H7 (cell line): ENCODE results near the gene PARP4. TPM values are rescaled to one million over a fixed set of nuclear protein-coding genes. Genes with fewer than 3 reads are reported as not detected.
"Not testable (repeated sequence)": the region's sequence is repeated elsewhere in the genome, so short reads cannot be mapped to it uniquely, and the experiment has no call there.

Experiments used
- DNase-seq: peaks from one replicate; pipeline ENCODE4 v3.0.0; 2012
- H3K27me3 ChIP-seq: 2 replicates; pipeline ENCODE4 v1.6.0; 2011; ENCODE audit warnings: mild to moderate bottlenecking, low read length; ENCODE audit not compliant: control insufficient read depth, insufficient read depth
- H3K36me3 ChIP-seq: replicated peaks from 2 replicates; pipeline ENCODE4 v1.5.1; 2011; ENCODE audit warnings: low read length; ENCODE audit not compliant: control insufficient read depth, insufficient read depth
- H3K4me3 ChIP-seq: 2 replicates; pipeline ENCODE4 v1.5.1; 2011; ENCODE audit warnings: low read depth, mild to moderate bottlenecking, control low read depth, low read length, moderate library complexity; ENCODE audit not compliant: insufficient read depth
- total RNA-seq: library from RNA; depleted of rRNA; stranded (reverse); fragments of >200 nt; shearing (Covaris generic); gene quantifications from 2 replicates; pipeline ENCODE4 v1.2.3, GENCODE V29; 2014; rRNA removed

Gene PARP4
- total RNA-seq, result 28.7 and 29.2 TPM in 2 replicates

GRCh38 chr13:24512197-24512907 lies at the start of gene PARP4:
Gene PARP4 (minus strand): TSS chr13:24512778. CDS start chr13:24503776, 9,002 bp downstream.
- Histone ChIP-seq H3K36me3 (no peaks in the 10 kb centered on the region), H3K4me3 (peak within 1 kb of the TSS; percentile 86), H3K27me3 (no peaks in the 10 kb centered on the region)
- peak; percentile 93 for DNase-seq

- not testable (repeated sequence) for H3K36me3 ChIP-seq, DNase-seq, H3K4me3 ChIP-seq, H3K27me3 ChIP-seq
Observed at GRCh38 chr13:24560579-24561187, 48.1 kb upstream of the PARP4 start.

- not testable (repeated sequence) for H3K36me3 ChIP-seq, DNase-seq, H3K27me3 ChIP-seq, H3K4me3 ChIP-seq
Observed at GRCh38 chr13:24559431-24560218, 47.0 kb upstream of the PARP4 start.

GRCh38 chr13:24557081-24557480 lies 44.5 kb upstream of the PARP4 start:
- Histone ChIP-seq H3K27me3 (no peaks in the 10 kb centered on the region), H3K4me3 (no peak overlapping the region), H3K36me3 (no peaks in the 10 kb centered on the region)
- DNase-seq, result no peak

- not testable (repeated sequence) for H3K36me3 ChIP-seq, H3K4me3 ChIP-seq, DNase-seq, H3K27me3 ChIP-seq
Observed at GRCh38 chr13:24553892-24554291, 41.3 kb upstream of the PARP4 start.

- H3K36me3 ChIP-seq, result not testable (repeated sequence)
- DNase-seq, result peak; percentile 74
- peaks cover 22% of the 10 kb centered on the region for H3K27me3 ChIP-seq
- H3K4me3 ChIP-seq, result peak overlapping the region; percentile 49
Observed at GRCh38 chr13:24541476-24542352, 29.1 kb upstream of the PARP4 start.

GRCh38 chr13:24541127-24541475 lies 28.5 kb upstream of the PARP4 start:
- Histone ChIP-seq H3K36me3 (no peaks in the 10 kb centered on the region), H3K27me3 (peaks cover 22% of the 10 kb centered on the region), H3K4me3 (peak overlapping the region; percentile 49)
- DNase-seq, result no peak

GRCh38 chr13:24540236-24541126 lies 27.9 kb upstream of the PARP4 start:
- peak; percentile 89 for DNase-seq
- Histone ChIP-seq H3K27me3 (peaks cover 22% of the 10 kb centered on the region), H3K36me3 (no peaks in the 10 kb centered on the region), H3K4me3 (peak overlapping the region; percentile 49; the same call in 1 of the 2 replicates)

- no peak for DNase-seq
- H3K27me3 ChIP-seq, result peaks cover 22% of the 10 kb centered on the region
- no peak overlapping the region for H3K4me3 ChIP-seq
- no peaks in the 10 kb centered on the region for H3K36me3 ChIP-seq
Observed at GRCh38 chr13:24539500-24540165, 27.1 kb upstream of the PARP4 start.

- no peaks in the 10 kb centered on the region for H3K27me3 ChIP-seq
- no peaks in the 10 kb centered on the region for H3K36me3 ChIP-seq
- H3K4me3 ChIP-seq, result no peak overlapping the region
- DNase-seq, result no peak
Observed at GRCh38 chr13:24529478-24529877, 16.9 kb upstream of the PARP4 start.

GRCh38 chr13:24528816-24529398 lies 16.3 kb upstream of the PARP4 start:
- peak; percentile 60 for DNase-seq
- Histone ChIP-seq H3K4me3 (no peak overlapping the region), H3K27me3 (no peaks in the 10 kb centered on the region), H3K36me3 (no peaks in the 10 kb centered on the region)

GRCh38 chr13:24527266-24527775 lies 14.7 kb upstream of the PARP4 start:
- no peak overlapping the region for H3K4me3 ChIP-seq
- H3K36me3 ChIP-seq, result no peaks in the 10 kb centered on the region
- H3K27me3 ChIP-seq, result no peaks in the 10 kb centered on the region
- DNase-seq, result no peak

- Histone ChIP-seq H3K4me3 (no peak overlapping the region), H3K27me3 (no peaks in the 10 kb centered on the region), H3K36me3 (no peaks in the 10 kb centered on the region)
- no peak for DNase-seq
Observed at GRCh38 chr13:24520733-24521132, 8.2 kb upstream of the PARP4 start.
